Adrenal gland (tissue), 5 donors: Measurements from ENCODE around the gene HOXD10.

Experiments used
- POLR2A ChIP-seq, 2 donors: fragments of 450-650 bp; IDR thresholded peaks; one replicate each; pipeline ENCODE4 v1.6.1; 2017; ENCODE audit warnings: antibody characterized with exemption in 2 of 2, mild to moderate bottlenecking in 2 of 2, moderate library complexity in 1 of 2
- TF ChIP-seq, protein P1 (sequence below), 6 experiments: fragments of 450-650 bp in 4 of 6; fragments of 200-600 bp in 2 of 6; sonication (generic) in 1 of 6; IDR thresholded peaks; 1 replicate in 5 of 6; 2 replicates in 1 of 6; pipeline versions ENCODE4 v1.5.1 to v1.8.0; 2016 to 2021; ENCODE audit warnings: antibody characterized with exemption in 6 of 6, mild to moderate bottlenecking in 2 of 6, moderate library complexity in 1 of 6
- donor health status: DM: no; HTN: no; CAD: no.

DNA sequence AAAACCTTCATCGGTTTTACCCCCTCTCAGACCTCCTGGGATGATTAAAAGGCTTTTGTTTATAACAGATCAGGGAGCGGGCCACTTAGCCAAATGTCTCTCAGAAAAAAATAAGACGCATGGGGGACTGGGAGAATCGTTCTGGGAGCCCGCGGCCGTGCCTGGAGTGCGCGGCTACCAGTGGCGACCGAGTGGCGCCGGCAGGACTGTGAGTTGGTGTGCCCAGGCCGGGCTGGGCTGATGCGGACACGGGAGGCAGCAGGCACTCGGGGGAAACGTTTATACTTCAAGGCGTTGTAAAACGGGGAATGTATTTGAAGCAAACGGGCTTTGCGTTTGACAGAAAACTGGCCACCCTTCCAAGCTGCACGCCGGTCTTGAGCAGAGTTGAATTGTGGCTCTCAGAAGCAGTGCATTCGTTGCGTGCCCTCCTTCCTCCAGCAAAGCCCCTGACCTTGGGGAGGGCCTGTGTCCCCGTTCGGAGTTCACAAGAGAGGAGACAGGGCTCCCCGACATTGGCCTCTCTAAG, 4.7 kb upstream of the HOXD10 start:
- TF ChIP-seq, protein P1, sequence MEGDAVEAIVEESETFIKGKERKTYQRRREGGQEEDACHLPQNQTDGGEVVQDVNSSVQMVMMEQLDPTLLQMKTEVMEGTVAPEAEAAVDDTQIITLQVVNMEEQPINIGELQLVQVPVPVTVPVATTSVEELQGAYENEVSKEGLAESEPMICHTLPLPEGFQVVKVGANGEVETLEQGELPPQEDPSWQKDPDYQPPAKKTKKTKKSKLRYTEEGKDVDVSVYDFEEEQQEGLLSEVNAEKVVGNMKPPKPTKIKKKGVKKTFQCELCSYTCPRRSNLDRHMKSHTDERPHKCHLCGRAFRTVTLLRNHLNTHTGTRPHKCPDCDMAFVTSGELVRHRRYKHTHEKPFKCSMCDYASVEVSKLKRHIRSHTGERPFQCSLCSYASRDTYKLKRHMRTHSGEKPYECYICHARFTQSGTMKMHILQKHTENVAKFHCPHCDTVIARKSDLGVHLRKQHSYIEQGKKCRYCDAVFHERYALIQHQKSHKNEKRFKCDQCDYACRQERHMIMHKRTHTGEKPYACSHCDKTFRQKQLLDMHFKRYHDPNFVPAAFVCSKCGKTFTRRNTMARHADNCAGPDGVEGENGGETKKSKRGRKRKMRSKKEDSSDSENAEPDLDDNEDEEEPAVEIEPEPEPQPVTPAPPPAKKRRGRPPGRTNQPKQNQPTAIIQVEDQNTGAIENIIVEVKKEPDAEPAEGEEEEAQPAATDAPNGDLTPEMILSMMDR (IDR thresholded peaks at IDR 0.05) = no peak
- no peak for TF ChIP-seq POLR2A (IDR thresholded peaks at IDR 0.05)
